GM19351 (cell line): ENCODE measurements around the gene IP6K1.
"Not testable (repeated sequence)": the region's sequence is repeated elsewhere in the genome, so short reads cannot be mapped to it uniquely, and the experiment has no call there.

Experiments used
- ATAC-seq: cut with Tn5 transposase; IDR thresholded peaks from one replicate; pipeline ENCODE4 v1.9.1; 2021; ENCODE audit warnings: mild to moderate bottlenecking, moderate library complexity; ENCODE audit not compliant: unreplicated experiment

IP6K1 gene

DNA sequence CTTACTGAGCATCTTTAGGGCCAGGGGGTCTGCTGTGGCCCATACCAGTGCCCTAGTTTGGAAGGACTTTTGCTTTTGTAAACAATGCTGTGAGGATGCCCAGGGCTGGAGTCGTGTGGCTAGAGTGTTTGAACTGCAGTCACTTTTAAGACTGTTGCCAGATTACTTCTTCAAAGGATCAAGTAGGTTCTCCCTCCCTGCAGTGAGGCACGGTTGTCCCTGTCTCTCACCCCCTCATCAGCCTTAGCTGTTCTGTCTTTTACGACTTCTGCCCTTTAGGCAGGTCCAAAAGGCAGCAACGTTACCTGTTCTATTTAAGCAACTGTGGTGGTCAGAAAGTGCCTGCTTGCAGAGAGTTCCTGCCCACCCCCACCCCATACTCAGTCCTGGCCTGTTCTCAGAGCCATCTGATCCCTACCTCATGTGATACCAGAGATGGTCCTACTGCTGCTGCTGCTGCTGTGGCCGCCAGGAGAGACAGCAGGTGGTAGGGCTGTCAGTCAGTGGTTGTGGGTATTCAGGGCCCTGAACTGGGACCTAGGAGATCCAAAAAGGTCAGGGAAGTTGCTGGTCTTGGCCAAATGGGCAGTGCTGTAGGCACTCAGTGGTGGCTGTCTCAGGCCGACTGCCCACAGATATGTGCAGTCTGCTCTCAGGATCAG is 91.8 kb downstream of the IP6K1 start:
- ATAC-seq, result not testable (repeated sequence)

GRCh38 chr3:49691481-49691880 is 94.9 kb downstream of the IP6K1 start:
- ATAC-seq, result not testable (repeated sequence)

GRCh38 chr3:49690856-49691255 is 95.5 kb downstream of the IP6K1 start:
- not testable (repeated sequence) for ATAC-seq

- ATAC-seq, result not testable (repeated sequence)
Measured at GRCh38 chr3:49689908-49690624, 96.3 kb downstream of the IP6K1 start.

GRCh38 chr3:49689046-49689907 is 97.1 kb downstream of the IP6K1 start, which contains the start of the genes MST1 and RNF123:
MST1 (minus strand) TSS chr3:49689474; CDS start chr3:49688691, 783 bp downstream.
RNF123 (plus strand) TSS chr3:49689557; CDS start chr3:49691166, 1,609 bp downstream.
- peak; percentile 60 for ATAC-seq

GRCh38 chr3:49688338-49689045 is 97.8 kb downstream of the IP6K1 start:
- peak; percentile 8 for ATAC-seq

- not testable (repeated sequence) for ATAC-seq
Measured at GRCh38 chr3:49687424-49687795, 98.9 kb downstream of the IP6K1 start.

GRCh38 chr3:49686769-49687423 is 99.4 kb downstream of the IP6K1 start:
- ATAC-seq, result not testable (repeated sequence)

- ATAC-seq, result not testable (repeated sequence)
Measured at GRCh38 chr3:49686346-49686745, 100.0 kb downstream of the IP6K1 start.

DNA sequence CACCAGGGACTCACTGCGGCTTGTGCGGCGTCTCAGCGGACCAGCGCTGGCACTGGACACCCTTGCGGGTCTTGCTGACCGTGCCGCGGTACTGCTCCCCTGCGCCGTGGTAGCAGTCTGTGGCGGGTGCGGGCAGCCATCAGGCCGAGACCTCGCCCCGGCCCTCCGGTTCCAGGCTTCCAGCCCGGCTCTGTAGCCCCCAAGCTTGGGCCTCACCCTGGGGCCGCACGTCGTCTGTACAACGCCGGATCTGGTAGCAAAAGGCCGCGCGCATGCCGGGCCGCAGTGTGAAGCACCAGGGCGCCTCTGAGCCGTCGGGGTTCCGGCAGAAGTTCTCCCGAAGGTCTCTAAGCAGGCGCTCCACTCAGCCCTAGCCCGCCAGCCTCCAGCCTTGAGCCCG is 100.5 kb downstream of the IP6K1 start:
- not testable (repeated sequence) for ATAC-seq

- ATAC-seq, result not testable (repeated sequence)
Measured at GRCh38 chr3:49685103-49685502, 101.2 kb downstream of the IP6K1 start.

DNA sequence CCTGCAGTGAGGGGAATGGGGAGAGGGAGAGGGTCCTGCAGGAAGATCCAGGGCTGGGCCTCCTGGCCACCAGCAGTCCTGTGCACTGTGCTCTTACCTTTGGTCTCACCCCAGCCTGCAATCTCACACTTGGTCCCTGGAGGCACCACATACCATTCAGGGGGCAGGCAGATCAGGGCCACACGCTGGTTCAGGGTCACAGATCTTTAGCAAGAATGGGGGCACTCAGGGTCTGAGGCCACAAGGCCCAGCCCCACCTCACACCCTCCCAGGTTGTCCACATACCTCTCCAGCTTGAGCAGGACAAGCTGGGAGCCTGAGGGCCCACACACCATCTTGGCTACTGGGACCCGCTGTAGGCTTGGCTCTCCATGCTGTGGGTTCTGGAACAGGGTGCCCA is 101.9 kb downstream of the IP6K1 start:
- ATAC-seq, result not testable (repeated sequence)

- ATAC-seq, result no peak
Measured at GRCh38 chr3:49683162-49683561, 103.2 kb downstream of the IP6K1 start.

DNA sequence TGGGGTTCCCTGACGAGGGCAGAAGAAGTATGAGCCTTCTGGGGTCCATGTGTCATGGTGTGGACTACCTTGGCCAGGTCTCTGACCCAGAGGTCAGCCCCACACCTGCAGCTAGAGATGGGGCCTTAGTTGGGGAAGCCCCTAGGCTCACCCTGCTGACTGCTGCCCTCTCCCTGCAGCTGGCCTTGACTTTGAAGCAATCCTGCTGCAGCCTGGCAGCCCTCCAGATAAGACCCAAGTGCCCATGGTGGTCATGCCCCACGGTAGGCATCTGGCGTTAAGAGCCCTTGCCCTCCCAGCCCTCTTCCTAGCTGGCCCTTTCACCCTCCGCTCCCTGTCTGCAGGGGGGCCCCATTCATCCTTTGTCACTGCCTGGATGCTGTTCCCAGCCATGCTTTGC is 104.8 kb downstream of the IP6K1 start:
- ATAC-seq, result no peak

GRCh38 chr3:49681232-49681522 is 105.2 kb downstream of the IP6K1 start:
- no peak for ATAC-seq

GRCh38 chr3:49680493-49681231 is 105.7 kb downstream of the IP6K1 start:
- ATAC-seq, result no peak

DNA sequence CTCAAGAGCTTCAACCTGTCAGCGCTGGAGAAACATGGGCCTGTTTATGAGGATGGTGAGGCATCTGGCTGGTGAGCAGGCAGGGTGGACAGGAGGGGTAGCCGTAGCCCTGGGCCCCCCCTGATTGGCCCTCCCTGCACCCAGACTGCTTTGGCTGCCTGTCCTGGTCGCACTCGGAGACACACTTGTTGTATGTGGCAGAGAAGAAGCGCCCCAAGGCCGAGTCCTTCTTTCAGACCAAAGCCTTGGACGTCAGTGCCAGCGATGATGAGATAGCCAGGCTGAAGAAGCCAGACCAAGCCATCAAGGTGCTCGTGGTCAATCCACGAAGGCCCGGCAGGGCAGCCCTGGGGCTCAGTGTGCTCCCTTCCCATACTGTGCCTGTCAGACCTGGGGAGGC is 110.4 kb downstream of the IP6K1 start:
- no peak for ATAC-seq

- ATAC-seq, result peak; percentile 18
Measured at GRCh38 chr3:49674497-49674983, 111.8 kb downstream of the IP6K1 start.
